ENCODE data around the gene LAMC2.

DNA sequence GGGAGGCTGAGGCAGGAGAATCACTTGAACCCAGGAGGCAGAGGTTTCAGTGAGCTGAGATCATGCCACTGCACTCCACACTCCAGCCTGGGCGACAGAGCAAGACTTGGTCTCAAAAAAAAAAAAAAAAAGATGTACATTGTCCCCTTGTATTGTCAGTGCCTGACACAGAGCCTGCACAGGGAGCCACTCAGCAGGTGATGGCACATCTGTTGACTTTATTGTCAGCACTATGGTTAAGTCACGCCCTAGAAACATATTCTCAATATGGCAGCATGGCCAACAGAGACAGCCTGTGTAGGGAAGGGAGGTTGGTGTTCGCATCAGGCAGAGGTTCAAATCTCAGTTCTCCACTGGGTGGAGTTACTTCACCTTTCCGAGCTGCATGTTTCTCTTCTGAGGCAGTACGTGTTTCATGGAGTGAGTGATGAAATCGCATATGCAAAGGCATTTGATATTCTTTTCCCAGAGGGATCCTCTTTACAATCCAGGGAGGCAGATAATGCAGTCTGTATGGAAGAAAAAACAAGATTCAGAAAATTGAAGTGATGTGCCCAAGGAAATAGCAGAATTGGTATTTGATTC is 20.6 kb downstream of the LAMC2 start:
- TF ChIP-seq, protein P1, sequence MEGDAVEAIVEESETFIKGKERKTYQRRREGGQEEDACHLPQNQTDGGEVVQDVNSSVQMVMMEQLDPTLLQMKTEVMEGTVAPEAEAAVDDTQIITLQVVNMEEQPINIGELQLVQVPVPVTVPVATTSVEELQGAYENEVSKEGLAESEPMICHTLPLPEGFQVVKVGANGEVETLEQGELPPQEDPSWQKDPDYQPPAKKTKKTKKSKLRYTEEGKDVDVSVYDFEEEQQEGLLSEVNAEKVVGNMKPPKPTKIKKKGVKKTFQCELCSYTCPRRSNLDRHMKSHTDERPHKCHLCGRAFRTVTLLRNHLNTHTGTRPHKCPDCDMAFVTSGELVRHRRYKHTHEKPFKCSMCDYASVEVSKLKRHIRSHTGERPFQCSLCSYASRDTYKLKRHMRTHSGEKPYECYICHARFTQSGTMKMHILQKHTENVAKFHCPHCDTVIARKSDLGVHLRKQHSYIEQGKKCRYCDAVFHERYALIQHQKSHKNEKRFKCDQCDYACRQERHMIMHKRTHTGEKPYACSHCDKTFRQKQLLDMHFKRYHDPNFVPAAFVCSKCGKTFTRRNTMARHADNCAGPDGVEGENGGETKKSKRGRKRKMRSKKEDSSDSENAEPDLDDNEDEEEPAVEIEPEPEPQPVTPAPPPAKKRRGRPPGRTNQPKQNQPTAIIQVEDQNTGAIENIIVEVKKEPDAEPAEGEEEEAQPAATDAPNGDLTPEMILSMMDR (conservative IDR thresholded peaks at IDR 0.05), result no peak
- no peak for TF ChIP-seq ZFX (IDR thresholded peaks at IDR 0.05)
